Spleen (tissue), 7 donors: ENCODE results near the gene RAE1.

ENCODE experiments used
- CTCF ChIP-seq, 11 experiments: fragments of 200-600 bp in 7 of 11; fragments of 450-650 bp in 4 of 11; sonication (generic) in 4 of 11; IDR thresholded peaks in 8 of 11; conservative IDR thresholded peaks in 3 of 11; 1 replicate in 7 of 11; 2 replicates in 4 of 11; pipeline versions ENCODE4 v1.4.0 to v1.8.0; 2016 to 2021; ENCODE audit warnings: antibody characterized with exemption in 11 of 11, inconsistent platforms in 4 of 11, mild to moderate bottlenecking in 1 of 11
- POLR2A ChIP-seq, 3 donors: fragments of 450-650 bp; IDR thresholded peaks; one replicate each; pipeline ENCODE4 v1.5.1; 2017; ENCODE audit warnings: antibody characterized with exemption in 3 of 3, mild to moderate bottlenecking in 1 of 3
- donor health status: DM: no; HTN: no; CAD: no; lungs with moderate emphysema.
- donor health status: DM: no; HTN: no; CAD: no.
- donor health status: DM: no; HTN: no; CAD: no.

GRCh38 chr20:57412347-57413029 lies 61.4 kb downstream of the RAE1 start:
- TF ChIP-seq POLR2A (IDR thresholded peaks at IDR 0.05) (no peak), CTCF (IDR thresholded peaks at IDR 0.05 in 8 of 11, conservative IDR thresholded peaks at IDR 0.05 in 3 of 11) (no peak)
